ENCODE results near the gene KLHL3.

GRCh38 chr5:137728048-137728447, 7.8 kb downstream of the KLHL3 start:
- TF ChIP-seq CTCF (conservative IDR thresholded peaks at IDR 0.05) (no peak), EZH2 (IDR thresholded peaks at IDR 0.05; ENCODE audit: low read depth) (no peak)

Measured in PC-9 (cell line).